GM12801 (cell line): ENCODE data around the gene SPINK5.

Experiments
- CTCF ChIP-seq: IDR thresholded peaks from one replicate; pipeline ENCODE4 v1.5.1; 2011; ENCODE audit warnings: control low read depth; ENCODE audit not compliant: insufficient read length; ENCODE audit errors: extremely low read depth

Gene SPINK5

GRCh38 chr5:148163345-148163744, 99.6 kb downstream of the SPINK5 start:
- no peak for TF ChIP-seq CTCF

- TF ChIP-seq CTCF: no peak
These were observed 102.9 kb downstream of the SPINK5 start for GRCh38 chr5:148166550-148167283.

- TF ChIP-seq CTCF: no peak
These were observed 104.5 kb downstream of the SPINK5 start, which contains the start of gene SPINK14 for GRCh38 chr5:148168246-148168645. TSS of gene SPINK14 (plus strand) at chr5:148168546. CDS start at chr5:148169733, 1,187 bp downstream.

GRCh38 chr5:148172377-148172776, 108.6 kb downstream of the SPINK5 start:
- no peak for TF ChIP-seq CTCF

GRCh38 chr5:148176480-148176879, 112.7 kb downstream of the SPINK5 start:
- no peak for TF ChIP-seq CTCF

GRCh38 chr5:148177207-148177606, 113.4 kb downstream of the SPINK5 start:
- TF ChIP-seq CTCF: no peak

GRCh38 chr5:148179234-148179824, 115.5 kb downstream of the SPINK5 start:
- TF ChIP-seq CTCF: no peak
